OCI-LY7 (cell line): ENCODE data around the gene TM4SF1. TPM values are rescaled to one million over a fixed set of nuclear protein-coding genes. Genes with fewer than 3 reads are reported as not detected.

Source experiments
- BruUV-seq: library from RNA; stranded (reverse); fragments of 400-500 nt; replicated peaks from 2 replicates; lab custom pipeline; 2021; lab: Mats Ljungman, UMichigan
- CTCF ChIA-PET: fragments of 300-600 bp; sonication (Branson Sonifier 250); formaldehyde crosslinking; loops from one replicate; lab custom pipeline; 2022; ENCODE audit warnings: antibody characterized with exemption; ENCODE audit not compliant: unreplicated experiment; lab: Charles Lee
- POLR2A ChIA-PET: fragments of 300-600 bp; sonication (Branson Sonifier 250); formaldehyde crosslinking; loops from one replicate; lab custom pipeline; 2022; ENCODE audit warnings: antibody characterized with exemption; lab: Charles Lee
- DNase-seq: peaks from one replicate; pipeline ENCODE4 v3.0.0-alpha.2; 2015; ENCODE audit warnings: low spot score
- H2AFZ ChIP-seq: fragments of 200-600 bp; sonication (generic), shearing (Covaris generic); 2 replicates; pipeline ENCODE4 v1.6.1; 2014; ENCODE audit warnings: mild to moderate bottlenecking, antibody characterized with exemption, low read length, moderate library complexity
- H3K27ac ChIP-seq: fragments of 200-600 bp; sonication (generic); 2 replicates; pipeline ENCODE4 v1.5.1; 2014; ENCODE audit warnings: mixed run types, low read depth, mild to moderate bottlenecking, moderate library complexity, low read length, inconsistent platforms; ENCODE audit not compliant: poor library complexity, severe bottlenecking
- H3K36me3 ChIP-seq: fragments of 200-600 bp; sonication (generic); 2 replicates; pipeline ENCODE4 v1.6.1; 2014; ENCODE audit warnings: mild to moderate bottlenecking, antibody characterized with exemption, low read length, moderate library complexity, mixed read lengths; ENCODE audit not compliant: insufficient read depth
- H3K4me1 ChIP-seq: fragments of 200-600 bp; sonication (generic); 2 replicates; pipeline ENCODE4 v1.5.1; 2014; ENCODE audit warnings: mild to moderate bottlenecking, low read length; ENCODE audit not compliant: insufficient read depth, poor library complexity, severe bottlenecking
- H3K4me2 ChIP-seq: fragments of 200-600 bp; sonication (generic); 2 replicates; pipeline ENCODE4 v1.6.1; 2014; ENCODE audit warnings: mild to moderate bottlenecking, low read length
- H3K4me3 ChIP-seq: fragments of 200-600 bp; sonication (generic); 2 replicates; pipeline ENCODE4 v1.5.1; 2014; ENCODE audit warnings: mild to moderate bottlenecking, low read depth, low read length; ENCODE audit not compliant: poor library complexity, severe bottlenecking
- H3K79me2 ChIP-seq: fragments of 200-600 bp; sonication (generic); 2 replicates; pipeline ENCODE4 v1.6.1; 2016; ENCODE audit warnings: low read depth, mild to moderate bottlenecking, low read length, moderate library complexity, mixed read lengths; ENCODE audit not compliant: insufficient read depth
- H3K9me2 ChIP-seq: fragments of 200-600 bp; sonication (generic); 2 replicates; pipeline ENCODE4 v1.6.1; 2016; ENCODE audit warnings: mild to moderate bottlenecking, low read length, mixed read lengths; ENCODE audit not compliant: insufficient read depth
- H3K9me3 ChIP-seq: fragments of 200-600 bp; sonication (generic); 2 replicates; pipeline ENCODE4 v1.6.1; 2014; ENCODE audit warnings: mild to moderate bottlenecking, mixed run types, low read length, mixed read lengths
- H4K20me1 ChIP-seq: fragments of 200-600 bp; sonication (generic); 2 replicates; pipeline ENCODE4 v1.6.1; 2014; ENCODE audit warnings: mild to moderate bottlenecking, antibody characterized with exemption, low read length, moderate library complexity, mixed read lengths; ENCODE audit not compliant: insufficient read depth
- CTCF ChIP-seq: fragments of 200-600 bp; sonication (generic); conservative IDR thresholded peaks from 2 replicates; pipeline ENCODE4 v1.5.1; 2014; ENCODE audit warnings: mild to moderate bottlenecking, antibody characterized with exemption, low read length, moderate library complexity, mixed read lengths
- EZH2phosphoT487 ChIP-seq: fragments of 200-600 bp; sonication (generic); IDR thresholded peaks from 2 replicates; pipeline ENCODE4 v1.6.1; 2018; ENCODE audit warnings: low read depth, borderline replicate concordance, mild to moderate bottlenecking, mixed run types, antibody characterized with exemption, low read length, moderate library complexity, mixed read lengths
- intact Hi-C: fragments of 100-400 bp; cut with micrococcal nuclease; formaldehyde crosslinking; loops from one replicate; pipeline ENCODE4 v1.10.0; 2022; ENCODE audit not compliant: unreplicated experiment
- total RNA-seq, 2 experiments: library from RNA; depleted of rRNA in 1 of 2; stranded (reverse); fragments of >200 nt in 1 of 2; shearing (Covaris generic) in 1 of 2; gene quantifications; 2 replicates each; pipeline ENCODE4 v1.2.3, GENCODE V29; 2014 to 2022

TM4SF1 gene
- total RNA-seq, 2 experiments from 2014 or later: not detected

GRCh38 chr3:149336925-149337324 lies 40.5 kb downstream of the TM4SF1 start:
- ChIA-PET CTCF (no interaction called here), POLR2A (no interaction called here)
- no TSS peak for BruUV-seq
- Histone ChIP-seq H3K9me3 (no peaks in the 10 kb centered on the region), H3K4me3 (no peak overlapping the region), H2AFZ (no peak overlapping the region), H4K20me1 (no peaks in the 10 kb centered on the region), H3K9me2 (no peaks in the 10 kb centered on the region), H3K79me2 (no peaks in the 10 kb centered on the region), H3K27ac (no peak overlapping the region), H3K36me3 (no peaks in the 10 kb centered on the region), H3K4me1 (no peaks in the 10 kb centered on the region), H3K4me2 (no peak overlapping the region)
- no peak for TF ChIP-seq CTCF
- no peak for TF ChIP-seq EZH2phosphoT487
- DNase-seq: no peak
- intact Hi-C loops: no loop called here

GRCh38 chr3:149333176-149333859 lies 44.1 kb downstream of the TM4SF1 start, which contains the start of gene TM4SF18:
TSS of gene TM4SF18 (minus strand) at chr3:149333636. CDS start at chr3:149333382, 254 bp downstream.
- intact Hi-C loops: no loop called here
- DNase-seq: no peak
- H3K4me3 ChIP-seq: no peak within 1 kb of the TSS
- ChIA-PET CTCF (no interaction called here), POLR2A (interaction anchor here (1.1 to 1.4 kb wide), 4 partner anchors 8 to 28 kb away, joined by 3 to 4 read pairs (median 4); no protein-coding TSS in a partner anchor)
- no peak within 1 kb of the TSS for H3K4me2 ChIP-seq
- no peaks in the 10 kb centered on the region for H3K79me2 ChIP-seq
- H3K9me2 ChIP-seq: no peaks in the 10 kb centered on the region
- H3K27ac ChIP-seq: no peak within 1 kb of the TSS
- H2AFZ ChIP-seq: no peak within 1 kb of the TSS
- H4K20me1 ChIP-seq: no peaks in the 10 kb centered on the region
- H3K9me3 ChIP-seq: no peaks in the 10 kb centered on the region
- H3K4me1 ChIP-seq: no peaks in the 10 kb centered on the region
- no peaks in the 10 kb centered on the region for H3K36me3 ChIP-seq
- TF ChIP-seq EZH2phosphoT487 (no peak), CTCF (no peak)
- no TSS peak for BruUV-seq

GRCh38 chr3:149332771-149333170 lies 44.7 kb downstream of the TM4SF1 start:
- Histone ChIP-seq H3K4me1 (no peaks in the 10 kb centered on the region), H4K20me1 (no peaks in the 10 kb centered on the region), H3K79me2 (no peaks in the 10 kb centered on the region), H3K9me2 (no peaks in the 10 kb centered on the region), H3K36me3 (no peaks in the 10 kb centered on the region), H3K9me3 (no peaks in the 10 kb centered on the region), H3K27ac (no peak overlapping the region), H3K4me2 (no peak overlapping the region), H3K4me3 (no peak overlapping the region), H2AFZ (no peak overlapping the region)
- no peak for DNase-seq
- ChIA-PET CTCF (no interaction called here), POLR2A (interaction anchor here (1.1 to 1.4 kb wide), 3 partner anchors 9 to 29 kb away, joined by 3 to 4 read pairs (median 3); no protein-coding TSS in a partner anchor)
- intact Hi-C loops: no loop called here
- BruUV-seq: no TSS peak
- TF ChIP-seq EZH2phosphoT487 (no peak), CTCF (no peak)
